Skin epidermis (tissue), 12 donors: Measurements from ENCODE around the gene KRT38.

Source experiments
- H3K27ac ChIP-seq, 21 experiments: fragments of 200-600 bp; sonication (generic) in 11 of 21; one replicate each; pipeline ENCODE4 v1.5.0; 2020; ENCODE audit warnings: mild to moderate bottlenecking in 3 of 21, inconsistent platforms in 2 of 21, moderate library complexity in 2 of 21
- H3K4me3 ChIP-seq, 7 experiments: fragments of 200-600 bp; sonication (generic) in 2 of 7; one replicate each; pipeline ENCODE4 v1.5.0; 2020; ENCODE audit warnings: inconsistent platforms in 2 of 7, mild to moderate bottlenecking in 2 of 7, moderate library complexity in 1 of 7

The KRT38 gene

GRCh38 chr17:41440531-41441033 lies at the start of gene KRT38:
KRT38 (minus strand) TSS chr17:41440983; CDS start chr17:41440921, 62 bp downstream.
- Histone ChIP-seq H3K27ac (no peak within 1 kb of the TSS), H3K4me3 (no peak within 1 kb of the TSS)

GRCh38 chr17:41489531-41489930 lies 48.7 kb upstream of the KRT38 start, which contains the start of gene KRT36:
KRT36 (minus strand) TSS chr17:41489910; CDS start chr17:41489864, 46 bp downstream.
- H3K4me3 ChIP-seq = no peak within 1 kb of the TSS
- no peak within 1 kb of the TSS for H3K27ac ChIP-seq

- Histone ChIP-seq H3K27ac (no peak overlapping the region), H3K4me3 (no peak overlapping the region)
Observed at GRCh38 chr17:41486809-41487530, 46.2 kb upstream of the KRT38 start.

GRCh38 chr17:41486316-41486715 lies 45.5 kb upstream of the KRT38 start:
- H3K4me3 ChIP-seq = no peak overlapping the region

DNA sequence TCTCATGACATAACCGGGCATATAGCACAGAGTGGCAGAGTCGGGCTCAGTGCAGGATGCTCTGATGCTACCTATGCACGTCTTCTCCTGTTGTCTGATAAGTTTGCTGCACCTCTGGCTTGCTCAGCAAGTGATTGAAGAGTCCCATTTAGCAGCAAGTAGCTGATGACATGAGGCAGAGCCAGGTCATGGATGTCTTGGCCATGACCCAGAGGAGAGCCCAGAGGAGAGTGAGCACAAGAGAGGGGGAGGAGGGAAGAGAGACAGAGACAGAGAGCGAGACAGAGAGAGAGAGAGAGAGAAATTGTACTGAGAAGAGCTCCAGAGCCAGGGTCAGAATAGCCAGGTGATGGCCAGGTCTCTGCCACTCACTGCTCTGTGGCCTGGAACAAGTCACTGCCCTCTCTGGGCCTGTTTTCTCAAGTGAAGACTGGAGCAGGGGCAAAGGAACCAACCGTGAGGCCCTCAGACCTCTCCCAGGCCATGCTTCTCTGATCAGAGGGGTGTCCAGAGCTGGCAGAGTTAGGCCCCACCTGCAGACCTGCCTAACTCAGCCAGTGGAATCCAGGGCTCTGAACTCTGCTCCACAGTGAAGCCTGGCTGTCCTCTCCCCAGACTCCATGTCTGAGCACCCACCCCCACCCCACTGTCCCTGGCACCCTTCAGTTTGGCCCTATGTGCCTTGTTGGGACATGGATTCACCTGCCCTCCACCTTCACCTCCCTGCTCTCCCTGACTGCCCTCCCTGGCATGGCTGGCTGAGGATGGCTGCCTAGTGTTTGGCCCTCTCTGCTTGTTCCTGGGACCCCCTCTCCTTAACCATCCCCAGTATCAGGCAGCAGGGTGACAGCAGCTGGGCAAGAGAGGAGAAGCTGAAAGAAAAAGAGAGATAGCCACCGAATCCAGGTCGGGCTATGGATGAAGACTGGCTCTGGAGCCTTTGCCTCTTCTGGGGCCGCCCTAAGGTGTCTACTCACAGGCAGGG lies 44.4 kb upstream of the KRT38 start:
- no peak overlapping the region for H3K4me3 ChIP-seq
- H3K27ac ChIP-seq = no peak overlapping the region

More at GRCh38 chr17:41486316-41486715, 45.5 kb upstream of the KRT38 start:
- H3K27ac ChIP-seq = no peak overlapping the region

DNA sequence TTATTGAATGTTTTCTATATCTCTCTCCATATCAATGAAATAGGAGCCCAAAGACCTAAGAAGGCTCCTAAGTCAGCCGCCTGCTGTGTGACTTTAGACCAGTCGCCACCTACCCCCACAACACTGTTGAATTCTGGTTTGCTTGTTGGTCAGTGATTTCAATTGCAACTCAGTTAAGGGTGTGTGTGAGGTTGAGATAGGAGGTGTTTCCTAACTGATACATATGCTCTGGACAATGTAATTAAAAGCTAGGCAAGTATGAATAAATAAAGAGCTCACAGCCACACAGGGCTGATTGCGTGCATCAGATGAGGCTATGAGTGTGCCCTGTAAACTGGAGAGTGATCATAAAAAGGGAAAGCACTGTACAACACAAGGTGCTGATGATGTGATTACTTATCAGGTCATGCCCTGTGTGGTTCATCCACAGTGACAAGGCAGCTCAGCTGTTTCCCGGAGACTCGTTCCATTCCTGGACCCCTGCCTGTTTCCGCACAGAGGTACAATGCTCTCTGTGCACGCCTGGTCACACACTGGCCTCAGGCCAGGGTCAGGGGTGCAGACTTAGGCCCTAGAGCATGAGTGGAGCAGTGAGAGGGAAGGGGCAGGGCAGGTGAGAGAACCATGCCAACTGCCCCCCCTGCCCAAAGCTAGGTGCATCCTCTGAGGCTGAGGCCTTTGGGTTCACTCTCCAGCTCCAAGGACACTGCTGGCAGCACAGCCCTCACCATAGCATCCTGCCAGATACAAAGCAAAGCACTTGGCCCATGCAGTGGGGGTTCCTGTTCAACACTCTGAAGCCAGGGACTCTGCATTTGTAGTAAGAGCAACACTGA lies 43.4 kb upstream of the KRT38 start:
- H3K4me3 ChIP-seq = no peak overlapping the region
- no peak overlapping the region for H3K27ac ChIP-seq

DNA sequence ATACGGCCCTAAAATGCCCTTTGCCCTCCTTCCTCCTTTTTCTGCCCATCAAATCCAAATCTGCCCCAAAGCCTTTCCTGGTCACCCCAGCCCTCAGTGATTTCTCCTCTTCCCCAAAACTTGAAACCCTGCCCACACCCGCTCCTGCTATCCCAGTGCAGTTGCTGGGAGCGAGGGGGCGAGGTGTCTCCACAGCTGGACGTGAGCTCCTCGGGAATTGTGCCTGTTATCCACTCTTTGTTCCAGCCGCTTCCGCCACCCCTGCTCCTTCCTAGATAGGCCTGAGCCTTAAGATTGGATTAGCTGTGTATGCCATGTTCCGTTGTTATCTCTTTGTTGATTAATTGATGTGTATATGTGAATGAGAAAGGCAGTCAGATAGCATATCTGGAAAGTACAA lies 42.7 kb upstream of the KRT38 start:
- H3K4me3 ChIP-seq = no peak overlapping the region
- H3K27ac ChIP-seq = no peak overlapping the region

- no peak within 1 kb of the TSS for H3K27ac ChIP-seq
- H3K4me3 ChIP-seq = no peak within 1 kb of the TSS
Observed at GRCh38 chr17:41481036-41481435, 40.3 kb upstream of the KRT38 start, which contains the start of gene KRT35. KRT35 (minus strand) TSS chr17:41481151; CDS start chr17:41481097, 54 bp downstream.

- Histone ChIP-seq H3K4me3 (no peak overlapping the region), H3K27ac (no peak overlapping the region)
Observed at GRCh38 chr17:41480581-41480980, 39.8 kb upstream of the KRT38 start.

DNA sequence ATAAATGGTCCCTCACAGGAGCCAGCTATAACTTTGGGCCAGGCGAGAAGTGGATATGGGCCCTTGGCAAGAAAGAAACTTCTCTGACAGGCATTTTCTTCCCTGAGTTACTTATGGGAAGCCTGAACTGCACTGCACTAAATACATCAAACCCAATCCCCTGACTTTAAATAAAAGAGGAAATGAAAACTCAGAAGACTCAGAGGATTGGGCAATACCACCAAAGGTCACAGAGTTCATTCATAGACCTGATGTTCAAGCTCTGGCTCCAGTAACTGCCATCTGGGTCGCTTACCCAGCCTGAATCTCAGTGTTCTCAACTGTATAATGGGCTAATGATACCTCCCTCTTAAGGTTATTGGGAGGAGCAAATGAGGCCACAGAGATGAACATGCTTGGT lies 39.4 kb upstream of the KRT38 start:
- Histone ChIP-seq H3K27ac (no peak overlapping the region), H3K4me3 (no peak overlapping the region)

- Histone ChIP-seq H3K27ac (no peak overlapping the region), H3K4me3 (no peak overlapping the region)
Observed at GRCh38 chr17:41478237-41478636, 37.5 kb upstream of the KRT38 start.

DNA sequence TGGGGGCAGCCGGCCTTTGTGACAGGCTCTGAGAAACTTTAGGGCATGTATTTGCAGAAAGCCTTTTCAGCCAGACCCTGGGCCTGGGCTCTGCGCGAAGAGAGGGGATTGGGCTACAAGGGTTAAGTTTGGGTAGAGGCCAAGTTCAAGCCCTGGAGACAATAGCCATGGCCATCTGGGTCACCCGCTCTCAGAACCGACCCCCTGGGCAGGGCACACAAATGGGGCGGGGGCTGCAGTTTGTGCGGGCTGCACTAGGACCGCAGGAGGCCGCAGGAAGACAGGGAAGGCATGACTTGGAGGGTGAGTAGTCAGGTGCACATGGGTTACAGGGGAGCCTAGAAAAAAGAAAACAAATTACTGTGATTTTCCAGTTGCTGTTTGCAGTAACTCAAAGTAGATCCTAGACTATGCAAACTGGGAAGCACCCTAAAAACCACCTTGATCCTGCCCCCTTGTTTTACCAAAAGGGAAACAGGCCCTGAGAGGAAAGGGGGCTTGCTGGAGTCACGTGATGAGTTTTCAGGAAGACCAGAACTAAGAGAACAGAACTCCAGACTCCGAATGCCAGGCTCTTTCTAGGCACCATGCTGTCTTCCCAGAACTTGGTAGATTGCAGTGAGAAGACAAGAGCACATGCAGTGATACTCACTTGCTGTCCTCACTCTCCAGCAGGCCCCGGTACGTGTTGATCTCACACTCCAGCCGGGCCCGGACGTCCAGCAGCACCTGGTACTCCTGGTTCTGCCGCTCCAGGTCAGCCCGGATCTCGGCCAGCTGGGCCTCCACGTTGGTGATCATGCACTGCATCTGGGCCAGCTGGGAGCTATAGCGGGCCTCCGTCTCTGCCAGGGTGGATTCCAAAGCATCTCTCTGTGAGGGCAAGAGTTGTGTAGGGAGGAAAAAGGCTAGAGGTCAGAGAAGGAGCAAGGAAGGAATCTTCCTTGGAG lies 36.4 kb upstream of the KRT38 start:
- H3K27ac ChIP-seq = no peak overlapping the region
- H3K4me3 ChIP-seq = no peak overlapping the region

- Histone ChIP-seq H3K27ac (no peak overlapping the region), H3K4me3 (no peak overlapping the region)
Observed at GRCh38 chr17:41475421-41475820, 34.6 kb upstream of the KRT38 start.

GRCh38 chr17:41474863-41475262 lies 34.1 kb upstream of the KRT38 start:
- no peak overlapping the region for H3K4me3 ChIP-seq
- H3K27ac ChIP-seq = no peak overlapping the region

DNA sequence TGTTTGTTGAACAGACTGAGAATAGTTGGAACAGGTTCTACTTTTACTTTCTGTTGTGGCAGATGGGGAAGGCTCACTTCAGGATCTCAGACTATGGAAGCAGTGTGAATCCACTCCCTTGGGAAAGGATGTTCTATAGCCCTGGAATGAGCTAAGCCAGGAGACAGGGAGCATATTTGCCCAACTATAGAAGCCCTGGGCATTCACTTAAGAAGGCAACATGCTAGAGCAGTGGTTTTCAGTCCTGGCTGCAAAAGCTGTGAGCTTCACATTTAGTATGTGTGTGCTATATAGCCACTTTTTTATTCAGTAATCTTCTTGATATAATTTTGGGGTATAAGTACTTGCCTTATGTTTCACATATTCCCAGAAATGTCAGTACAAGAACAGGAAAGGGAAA lies 27.6 kb upstream of the KRT38 start:
- Histone ChIP-seq H3K27ac (no peak overlapping the region), H3K4me3 (no peak overlapping the region)

DNA sequence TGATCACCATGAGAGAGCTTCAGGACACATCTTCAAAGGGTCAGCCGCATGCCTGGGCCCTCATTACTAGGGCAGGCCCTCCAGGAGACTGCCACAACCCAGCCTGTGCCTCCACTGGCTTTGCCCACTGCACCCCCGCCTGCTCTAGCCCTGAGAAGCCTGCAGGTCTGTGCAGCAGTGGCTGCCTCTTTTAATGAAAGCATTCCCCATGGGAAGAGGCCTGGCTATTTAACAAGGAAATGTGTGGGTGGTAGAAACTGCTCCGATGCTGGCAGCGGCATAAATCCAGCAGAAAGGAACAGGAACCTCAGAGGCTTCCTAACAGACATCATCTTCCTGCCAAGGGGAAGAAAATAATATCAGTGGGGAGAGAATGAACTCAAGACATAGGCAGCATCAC lies 26.8 kb upstream of the KRT38 start:
- Histone ChIP-seq H3K27ac (no peak overlapping the region), H3K4me3 (no peak overlapping the region)

GRCh38 chr17:41466988-41467387 lies 26.2 kb upstream of the KRT38 start, which contains the start of gene KRT32:
KRT32 (minus strand) TSS chr17:41467386; CDS start chr17:41467325, 61 bp downstream.
- H3K4me3 ChIP-seq = no peak within 1 kb of the TSS

GRCh38 chr17:41464682-41465081 lies 23.9 kb upstream of the KRT38 start:
- Histone ChIP-seq H3K4me3 (no peak overlapping the region), H3K27ac (no peak overlapping the region)

More at GRCh38 chr17:41466988-41467387, 26.2 kb upstream of the KRT38 start, which contains the start of gene KRT32:
- H3K27ac ChIP-seq = no peak within 1 kb of the TSS
